Suprapubic skin (tissue), 4 donors: ENCODE measurements around the gene NAPB.

Experiments used
- CTCF ChIP-seq, 2 donors: fragments of 200-600 bp in 1 of 2; fragments of 450-650 bp in 1 of 2; sonication (generic) in 1 of 2; IDR thresholded peaks; one replicate each; pipeline ENCODE4 v1.5.1; 2016 to 2019; ENCODE audit warnings: antibody characterized with exemption in 2 of 2, mild to moderate bottlenecking in 1 of 2, moderate library complexity in 1 of 2
- POLR2A ChIP-seq, 2 donors: fragments of 450-650 bp; IDR thresholded peaks; one replicate each; pipeline ENCODE4 v1.6.1; 2017; ENCODE audit warnings: antibody characterized with exemption in 2 of 2, mild to moderate bottlenecking in 2 of 2, moderate library complexity in 2 of 2
- POLR2AphosphoS5 ChIP-seq, 3 donors: sonication (generic); formaldehyde crosslinking; IDR thresholded peaks; one replicate each; pipeline ENCODE4 v1.6.1; 2017; ENCODE audit warnings: antibody characterized with exemption in 3 of 3

GRCh38 chr20:23340524-23340923 lies 80.8 kb downstream of the NAPB start:
- TF ChIP-seq POLR2A (IDR thresholded peaks at IDR 0.05) (no peak), CTCF (IDR thresholded peaks at IDR 0.05) (peak; percentile 65 to 69), POLR2AphosphoS5 (IDR thresholded peaks at IDR 0.05) (no peak)
